ENCODE results near the gene GREM2. TPM values are rescaled to one million over a fixed set of nuclear protein-coding genes. Genes with fewer than 3 reads are reported as not detected.
A peak's percentile ranks its signal among the peaks of the same experiment; 100 is the strongest.

GREM2 gene
- total RNA-seq, 1 experiment from 2014 or later: not detected

DNA sequence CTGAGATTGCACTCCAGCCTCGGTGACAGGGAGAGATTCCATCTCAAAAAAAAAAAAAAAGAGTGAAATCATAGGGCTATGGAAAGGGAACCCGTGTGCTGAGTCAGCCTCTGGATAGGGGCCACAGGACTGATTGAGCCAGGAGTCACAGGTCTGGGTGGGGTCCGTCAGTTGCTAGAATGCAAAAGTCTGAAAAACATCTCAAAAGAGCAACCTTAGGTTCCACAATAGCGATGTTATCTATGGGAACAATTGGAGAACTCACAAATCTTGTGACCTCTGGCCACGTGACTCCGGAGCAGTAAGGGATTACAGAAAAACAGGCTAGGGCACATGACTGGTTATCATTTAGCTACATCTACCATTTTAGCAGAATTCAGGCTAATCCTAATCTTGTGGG is 32.8 kb upstream of the GREM2 start:
- no peak for TF ChIP-seq CTCF (IDR thresholded peaks at IDR 0.05; ENCODE audit: unreplicated experiment)
- no peaks in the 10 kb centered on the region for H3K9me3 Mint-ChIP-seq (ENCODE audit: unreplicated experiment)
- ChIA-PET POLR2A (no interaction called here), CTCF (interaction anchor here (0.6 to 1.3 kb wide), 9 partner anchors 9 to 641 kb away, joined by 3 to 7 read pairs (median 4); no protein-coding TSS in a partner anchor)
- H3K27ac Mint-ChIP-seq (ENCODE audit: low read depth, unreplicated experiment): no peak overlapping the region
- no TSS peak for BruUV-seq (replicated peaks)
- H3K36me3 Mint-ChIP-seq (ENCODE audit: insufficient read depth, unreplicated experiment): no peaks in the 10 kb centered on the region
- H3K4me3 Mint-ChIP-seq (ENCODE audit: unreplicated experiment): no peak overlapping the region
- DNase-seq (ENCODE audit: unreplicated experiment): peak; percentile 33
- intact Hi-C loops (cut with micrococcal nuclease): no loop called here
- no peaks in the 10 kb centered on the region for H3K4me1 Mint-ChIP-seq (ENCODE audit: insufficient read depth, unreplicated experiment)
- H3K27me3 Mint-ChIP-seq (ENCODE audit: insufficient read depth, unreplicated experiment): no peaks in the 10 kb centered on the region

DNA sequence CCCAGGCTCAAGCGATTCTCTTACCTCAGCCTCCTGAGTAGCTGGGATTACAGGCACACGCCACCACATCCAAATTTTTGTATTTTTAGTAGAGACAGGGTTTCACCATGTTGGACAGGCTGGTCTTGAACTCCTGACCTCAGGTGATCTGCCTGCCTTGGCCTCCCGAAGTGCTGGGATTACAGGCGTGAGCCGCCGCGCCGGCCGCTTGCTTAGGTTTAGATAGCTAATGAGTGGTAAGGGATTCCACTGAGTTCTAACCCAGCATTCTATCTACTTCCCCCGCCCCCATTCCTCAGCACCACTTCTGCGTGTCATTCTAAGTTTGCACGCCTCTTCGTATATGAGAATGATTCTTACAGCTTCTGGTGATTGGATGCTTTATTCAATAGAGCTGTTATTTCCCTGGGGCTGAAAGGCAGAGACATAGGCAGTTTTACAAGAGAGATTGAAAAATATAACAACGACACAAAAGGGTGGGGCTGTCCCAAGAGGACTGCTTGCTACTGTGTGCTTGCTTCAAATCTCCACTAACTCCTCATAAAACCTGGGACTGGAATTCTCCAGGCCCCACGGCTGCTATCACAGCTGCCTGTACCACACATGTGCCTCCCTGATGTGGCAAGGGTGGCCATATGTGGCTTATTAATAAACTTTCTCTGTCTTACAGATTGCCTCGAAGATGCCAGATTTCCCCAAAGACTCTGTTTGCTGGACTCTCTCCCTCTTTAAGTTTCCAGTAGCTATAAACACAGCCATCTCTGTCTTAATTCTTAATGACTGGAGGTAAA is 23.7 kb upstream of the GREM2 start:
- no peak overlapping the region for H3K27ac Mint-ChIP-seq (ENCODE audit: low read depth, unreplicated experiment)
- intact Hi-C loops (cut with micrococcal nuclease): no loop called here

DNA sequence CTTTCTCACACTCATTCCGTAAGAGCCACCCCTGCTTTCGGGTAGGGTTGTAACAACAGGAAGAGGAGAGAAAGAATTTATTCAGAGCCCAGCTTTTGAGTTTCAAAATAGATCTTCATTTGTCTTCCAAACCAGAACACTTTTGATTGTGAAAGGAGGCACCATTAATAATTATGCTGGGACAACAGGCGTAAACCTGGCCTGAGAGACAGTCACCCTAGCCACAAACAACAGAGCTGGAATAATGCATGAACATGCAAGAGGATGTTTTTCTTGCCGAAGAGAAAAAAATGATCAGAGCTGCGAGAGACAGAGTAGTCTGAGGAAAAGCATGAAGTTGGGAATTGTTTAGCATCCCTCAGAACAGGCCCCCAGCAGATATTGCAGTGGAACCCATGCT is 18.5 kb upstream of the GREM2 start:
- no peaks in the 10 kb centered on the region for H3K27me3 Mint-ChIP-seq (ENCODE audit: insufficient read depth, unreplicated experiment)

More for the DNA sequence above, 23.7 kb upstream of the GREM2 start:
- POLR2A ChIA-PET: interaction anchor here (0.5 kb wide), 1 partner anchor 25 kb away, joined by 3 read pairs; no protein-coding TSS in a partner anchor
- BruUV-seq (replicated peaks): no TSS peak
- Mint-ChIP-seq H3K9me3 (ENCODE audit: unreplicated experiment) (peaks cover 9% of the 10 kb centered on the region), H3K4me3 (ENCODE audit: unreplicated experiment) (no peak overlapping the region), H3K4me1 (ENCODE audit: insufficient read depth, unreplicated experiment) (no peaks in the 10 kb centered on the region), H3K36me3 (ENCODE audit: insufficient read depth, unreplicated experiment) (no peaks in the 10 kb centered on the region), H3K27me3 (ENCODE audit: insufficient read depth, unreplicated experiment) (no peaks in the 10 kb centered on the region)
- CTCF ChIA-PET: interaction anchor here (1.0 kb wide), 1 partner anchor 9 kb away, joined by 3 read pairs; no protein-coding TSS in a partner anchor
- DNase-seq (ENCODE audit: unreplicated experiment): no peak
- TF ChIP-seq CTCF (IDR thresholded peaks at IDR 0.05; ENCODE audit: unreplicated experiment): no peak

More for the DNA sequence above, 18.5 kb upstream of the GREM2 start:
- Mint-ChIP-seq H3K4me3 (ENCODE audit: unreplicated experiment) (no peak overlapping the region), H3K27ac (ENCODE audit: low read depth, unreplicated experiment) (no peak overlapping the region), H3K4me1 (ENCODE audit: insufficient read depth, unreplicated experiment) (no peaks in the 10 kb centered on the region), H3K9me3 (ENCODE audit: unreplicated experiment) (peaks cover 9% of the 10 kb centered on the region), H3K36me3 (ENCODE audit: insufficient read depth, unreplicated experiment) (no peaks in the 10 kb centered on the region)
- no peak for DNase-seq (ENCODE audit: unreplicated experiment)
- TF ChIP-seq CTCF (IDR thresholded peaks at IDR 0.05; ENCODE audit: unreplicated experiment): no peak
- CTCF ChIA-PET: interaction anchor here (0.6 to 1.9 kb wide), 5 partner anchors 9 to 435 kb away, joined by 3 to 11 read pairs (median 4); no protein-coding TSS in a partner anchor
- intact Hi-C loops (cut with micrococcal nuclease): no loop called here
- BruUV-seq (replicated peaks): no TSS peak
- POLR2A ChIA-PET: interaction anchor here (0.7 kb wide), 1 partner anchor 1193 kb away, joined by 3 read pairs; no protein-coding TSS in a partner anchor

Data from MCF 10A (cell line).